ENCODE results near the gene ENTPD2.

ENTPD2 gene

GRCh38 chr9:137053944-137054931, at the start of gene ENTPD2:
ENTPD2 (minus strand) TSS chr9:137054061; CDS start chr9:137053997, 64 bp downstream.
- CTCF ChIA-PET: no interaction called here
- POLR2A ChIA-PET: no interaction called here
- peak; percentile 56 for DNase-seq (ENCODE audit: extremely low spot score)
- TF ChIP-seq SP1 (IDR thresholded peaks at IDR 0.05): no peak
- no peak for TF ChIP-seq PKNOX1 (IDR thresholded peaks at IDR 0.05)
- TF ChIP-seq FOXM1 (IDR thresholded peaks at IDR 0.05; ENCODE audit: borderline replicate concordance): no peak
- no peak for TF ChIP-seq ZNF384 (IDR thresholded peaks at IDR 0.05)
- no peak for TF ChIP-seq L3MBTL2 (conservative IDR thresholded peaks at IDR 0.05)

GRCh38 chr9:137103206-137103999, 49.5 kb upstream of the ENTPD2 start:
- TF ChIP-seq SP1 (IDR thresholded peaks at IDR 0.05) (no peak), HDGF (IDR thresholded peaks at IDR 0.05; ENCODE audit: borderline replicate concordance) (no peak)
- DNase-seq (ENCODE audit: extremely low spot score): no peak
- CTCF ChIA-PET: interaction anchor here (0.6 kb wide), 1 partner anchor 72 kb away, joined by 4 read pairs; no protein-coding TSS in a partner anchor
- POLR2A ChIA-PET: no interaction called here

- DNase-seq (ENCODE audit: extremely low spot score): no peak
- TF ChIP-seq HDGF (IDR thresholded peaks at IDR 0.05; ENCODE audit: borderline replicate concordance): no peak
- TF ChIP-seq LEF1 (IDR thresholded peaks at IDR 0.05; ENCODE audit: borderline replicate concordance): no peak
- no peak for TF ChIP-seq ZNF384 (IDR thresholded peaks at IDR 0.05)
- TF ChIP-seq PKNOX1 (IDR thresholded peaks at IDR 0.05): no peak
- CTCF ChIA-PET: no interaction called here
- POLR2A ChIA-PET: no interaction called here
Measured at GRCh38 chr9:137099231-137099630, 45.4 kb upstream of the ENTPD2 start.

GRCh38 chr9:137097761-137098462, 44.1 kb upstream of the ENTPD2 start:
- no peak for TF ChIP-seq FOXM1 (IDR thresholded peaks at IDR 0.05; ENCODE audit: borderline replicate concordance)
- no peak for TF ChIP-seq SP1 (IDR thresholded peaks at IDR 0.05)
- TF ChIP-seq PKNOX1 (IDR thresholded peaks at IDR 0.05): no peak
- POLR2A ChIA-PET: interaction anchor here (0.8 to 1.3 kb wide), 2 partner anchors 10 to 11 kb away, joined by 4 to 7 read pairs; partner anchors contain the start of gene MAN1B1
- CTCF ChIA-PET: no interaction called here
- no peak for DNase-seq (ENCODE audit: extremely low spot score)

GRCh38 chr9:137096785-137097546, 43.1 kb upstream of the ENTPD2 start:
- ChIA-PET POLR2A (interaction anchor here (0.8 to 1.9 kb wide), 3 partner anchors 9 to 10 kb away, joined by 4 to 7 read pairs (median 6); partner anchors contain the start of gene MAN1B1), CTCF (interaction anchor here (1.0 kb wide), 1 partner anchor 10 kb away, joined by 3 read pairs; the partner anchor contains the start of gene MAN1B1)
- TF ChIP-seq LEF1 (IDR thresholded peaks at IDR 0.05; ENCODE audit: borderline replicate concordance) (no peak), FOXK2 (IDR thresholded peaks at IDR 0.05) (no peak), BHLHE40 (IDR thresholded peaks at IDR 0.05; ENCODE audit: borderline replicate concordance) (no peak), TARDBP (IDR thresholded peaks at IDR 0.05) (no peak), ZNF384 (IDR thresholded peaks at IDR 0.05) (no peak), FOXA1 (IDR thresholded peaks at IDR 0.05) (no peak), NFRKB (IDR thresholded peaks at IDR 0.05) (no peak), PKNOX1 (IDR thresholded peaks at IDR 0.05) (no peak), L3MBTL2 (conservative IDR thresholded peaks at IDR 0.05) (no peak), HDGF (IDR thresholded peaks at IDR 0.05; ENCODE audit: borderline replicate concordance) (no peak), FOXM1 (IDR thresholded peaks at IDR 0.05; ENCODE audit: borderline replicate concordance) (no peak), ARNT (IDR thresholded peaks at IDR 0.05) (no peak), SUZ12 (IDR thresholded peaks at IDR 0.05) (no peak), SP1 (IDR thresholded peaks at IDR 0.05) (no peak)
- no peak for DNase-seq (ENCODE audit: extremely low spot score)

All from HEK293T (cell line).